Measurements from ENCODE around the gene TYK2. TPM values are rescaled to one million over a fixed set of nuclear protein-coding genes. Genes with fewer than 3 reads are reported as not detected.
A peak's percentile ranks its signal among the peaks of the same experiment; 100 is the strongest.

The TYK2 gene
- total and polyA plus RNA-seq, 9 of the 15 experiments (the other 6 are each of a cell fraction or from before 2014, with no cell fraction given): 15.0 to 182 (median 85.9) TPM

DNA sequence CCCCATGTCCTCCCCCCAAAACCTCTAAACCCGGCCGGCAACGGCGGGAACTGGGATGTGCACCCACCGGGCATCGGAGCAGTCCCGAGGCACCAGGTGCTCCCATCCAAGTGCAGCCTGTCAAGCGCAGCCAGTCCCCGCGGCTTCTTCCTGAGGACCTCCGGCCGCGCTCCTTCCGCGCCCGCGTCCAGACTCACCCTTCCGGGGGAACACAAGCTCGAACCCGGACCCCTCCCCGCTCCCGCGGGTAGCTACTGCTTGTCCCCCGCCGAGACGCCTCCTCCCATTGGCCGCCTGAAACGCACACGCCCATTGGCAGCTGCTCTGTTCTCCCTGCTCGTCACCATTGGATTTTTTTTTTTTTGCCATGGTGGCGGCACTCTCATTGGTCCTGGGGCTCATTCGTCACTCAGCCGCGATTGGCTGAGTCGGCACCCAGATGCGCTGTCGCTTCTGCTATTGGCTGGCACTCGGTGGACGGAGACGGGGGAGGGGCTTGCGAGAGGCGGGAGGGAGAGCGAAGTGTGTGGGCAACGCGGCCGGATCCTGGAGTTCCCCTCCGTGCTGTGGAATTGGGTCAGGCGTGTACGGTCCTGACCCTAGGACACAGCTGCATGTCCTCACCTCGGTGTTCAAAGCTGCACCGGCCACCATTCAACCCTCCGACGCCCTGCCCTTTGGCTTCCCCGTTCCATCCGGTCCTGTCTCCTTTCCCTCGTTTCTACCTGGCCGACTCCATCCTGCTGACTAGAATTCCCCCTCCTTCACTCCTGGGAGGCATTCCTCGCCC, at the start of gene TYK2 (continued):
- TF ChIP-seq, protein P1, sequence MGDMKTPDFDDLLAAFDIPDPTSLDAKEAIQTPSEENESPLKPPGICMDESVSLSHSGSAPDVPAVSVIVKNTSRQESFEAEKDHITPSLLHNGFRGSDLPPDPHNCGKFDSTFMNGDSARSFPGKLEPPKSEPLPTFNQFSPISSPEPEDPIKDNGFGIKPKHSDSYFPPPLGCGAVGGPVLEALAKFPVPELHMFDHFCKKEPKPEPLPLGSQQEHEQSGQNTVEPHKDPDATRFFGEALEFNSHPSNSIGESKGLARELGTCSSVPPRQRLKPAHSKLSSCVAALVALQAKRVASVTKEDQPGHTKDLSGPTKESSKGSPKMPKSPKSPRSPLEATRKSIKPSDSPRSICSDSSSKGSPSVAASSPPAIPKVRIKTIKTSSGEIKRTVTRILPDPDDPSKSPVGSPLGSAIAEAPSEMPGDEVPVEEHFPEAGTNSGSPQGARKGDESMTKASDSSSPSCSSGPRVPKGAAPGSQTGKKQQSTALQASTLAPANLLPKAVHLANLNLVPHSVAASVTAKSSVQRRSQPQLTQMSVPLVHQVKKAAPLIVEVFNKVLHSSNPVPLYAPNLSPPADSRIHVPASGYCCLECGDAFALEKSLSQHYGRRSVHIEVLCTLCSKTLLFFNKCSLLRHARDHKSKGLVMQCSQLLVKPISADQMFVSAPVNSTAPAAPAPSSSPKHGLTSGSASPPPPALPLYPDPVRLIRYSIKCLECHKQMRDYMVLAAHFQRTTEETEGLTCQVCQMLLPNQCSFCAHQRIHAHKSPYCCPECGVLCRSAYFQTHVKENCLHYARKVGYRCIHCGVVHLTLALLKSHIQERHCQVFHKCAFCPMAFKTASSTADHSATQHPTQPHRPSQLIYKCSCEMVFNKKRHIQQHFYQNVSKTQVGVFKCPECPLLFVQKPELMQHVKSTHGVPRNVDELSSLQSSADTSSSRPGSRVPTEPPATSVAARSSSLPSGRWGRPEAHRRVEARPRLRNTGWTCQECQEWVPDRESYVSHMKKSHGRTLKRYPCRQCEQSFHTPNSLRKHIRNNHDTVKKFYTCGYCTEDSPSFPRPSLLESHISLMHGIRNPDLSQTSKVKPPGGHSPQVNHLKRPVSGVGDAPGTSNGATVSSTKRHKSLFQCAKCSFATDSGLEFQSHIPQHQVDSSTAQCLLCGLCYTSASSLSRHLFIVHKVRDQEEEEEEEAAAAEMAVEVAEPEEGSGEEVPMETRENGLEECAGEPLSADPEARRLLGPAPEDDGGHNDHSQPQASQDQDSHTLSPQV (IDR thresholded peaks at IDR 0.05): peak; percentile 56; the same call in 1 of the 2 replicates
- TF ChIP-seq ZNF316 (IDR thresholded peaks at IDR 0.05): peak; percentile 93
- TF ChIP-seq SNIP1 (IDR thresholded peaks at IDR 0.05; ENCODE audit: low read depth): no peak
- TF ChIP-seq, protein P2, sequence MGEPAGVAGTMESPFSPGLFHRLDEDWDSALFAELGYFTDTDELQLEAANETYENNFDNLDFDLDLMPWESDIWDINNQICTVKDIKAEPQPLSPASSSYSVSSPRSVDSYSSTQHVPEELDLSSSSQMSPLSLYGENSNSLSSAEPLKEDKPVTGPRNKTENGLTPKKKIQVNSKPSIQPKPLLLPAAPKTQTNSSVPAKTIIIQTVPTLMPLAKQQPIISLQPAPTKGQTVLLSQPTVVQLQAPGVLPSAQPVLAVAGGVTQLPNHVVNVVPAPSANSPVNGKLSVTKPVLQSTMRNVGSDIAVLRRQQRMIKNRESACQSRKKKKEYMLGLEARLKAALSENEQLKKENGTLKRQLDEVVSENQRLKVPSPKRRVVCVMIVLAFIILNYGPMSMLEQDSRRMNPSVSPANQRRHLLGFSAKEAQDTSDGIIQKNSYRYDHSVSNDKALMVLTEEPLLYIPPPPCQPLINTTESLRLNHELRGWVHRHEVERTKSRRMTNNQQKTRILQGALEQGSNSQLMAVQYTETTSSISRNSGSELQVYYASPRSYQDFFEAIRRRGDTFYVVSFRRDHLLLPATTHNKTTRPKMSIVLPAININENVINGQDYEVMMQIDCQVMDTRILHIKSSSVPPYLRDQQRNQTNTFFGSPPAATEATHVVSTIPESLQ (CRISPR knock-in tag; IDR thresholded peaks at IDR 0.05): no peak; the same call in 1 of the 2 replicates
- no peak for TF ChIP-seq TAL1 (IDR thresholded peaks at IDR 0.05)
- TF ChIP-seq SNRNP70 (optimal IDR thresholded peaks at IDR 0.05; ENCODE audit: low read depth, low read length): no peak
- no peak for TF ChIP-seq NR2C1 (IDR thresholded peaks at IDR 0.05)
- no peak for TF ChIP-seq NR2C1 (tag; IDR thresholded peaks at IDR 0.05)
- TF ChIP-seq ZKSCAN1 (IDR thresholded peaks at IDR 0.05; ENCODE audit: low read depth, low read length): 0 out of 2 replicates have a peak, but pooled peaks have one; percentile 17
- no peak for TF ChIP-seq ZC3H4 (CRISPR knock-in tag; IDR thresholded peaks at IDR 0.05; ENCODE audit: borderline replicate concordance)
- peak; percentile 41 for TF ChIP-seq HDAC2 (IDR thresholded peaks at IDR 0.05)
- peak; percentile 8; the same call in 1 of the 2 replicates for TF ChIP-seq ARID1B (IDR thresholded peaks at IDR 0.05)
- TF ChIP-seq NR2C2 (CRISPR knock-in tag; IDR thresholded peaks at IDR 0.05): 0 out of 2 replicates have a peak, but pooled peaks have one; percentile 37
- peak; percentile 20; the same call in 1 of the 2 replicates for TF ChIP-seq NR2C2 (tag; IDR thresholded peaks at IDR 0.05)
- peak; percentile 74 for TF ChIP-seq TBP (optimal IDR thresholded peaks at IDR 0.05; ENCODE audit: low read depth, low read length)
- TF ChIP-seq ZNF583 (CRISPR knock-in tag; IDR thresholded peaks at IDR 0.05): no peak
- peak; percentile 13; the same call in 1 of the 2 replicates for TF ChIP-seq SOX6 (IDR thresholded peaks at IDR 0.05)
- peak; percentile 98 for TF ChIP-seq POLR2A (conservative IDR thresholded peaks at IDR 0.05)
- TF ChIP-seq ELF1 (tag; IDR thresholded peaks at IDR 0.05): peak; percentile 75
- TF ChIP-seq, protein P3, sequence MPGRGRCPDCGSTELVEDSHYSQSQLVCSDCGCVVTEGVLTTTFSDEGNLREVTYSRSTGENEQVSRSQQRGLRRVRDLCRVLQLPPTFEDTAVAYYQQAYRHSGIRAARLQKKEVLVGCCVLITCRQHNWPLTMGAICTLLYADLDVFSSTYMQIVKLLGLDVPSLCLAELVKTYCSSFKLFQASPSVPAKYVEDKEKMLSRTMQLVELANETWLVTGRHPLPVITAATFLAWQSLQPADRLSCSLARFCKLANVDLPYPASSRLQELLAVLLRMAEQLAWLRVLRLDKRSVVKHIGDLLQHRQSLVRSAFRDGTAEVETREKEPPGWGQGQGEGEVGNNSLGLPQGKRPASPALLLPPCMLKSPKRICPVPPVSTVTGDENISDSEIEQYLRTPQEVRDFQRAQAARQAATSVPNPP (IDR thresholded peaks at IDR 0.05; ENCODE audit: borderline replicate concordance, insufficient read depth, insufficient read length): no peak
- no peak for TF ChIP-seq CSDE1 (IDR thresholded peaks at IDR 0.05)
- TF ChIP-seq CXXC5 (CRISPR knock-in tag; IDR thresholded peaks at IDR 0.05): peak; percentile 81

All from K562 (cell line).